GM21723 (cell line): Measurements from ENCODE around the gene LRRC37A2.
A peak's percentile ranks its signal among the peaks of the same experiment; 100 is the strongest.
"Not testable (repeated sequence)": the region's sequence is repeated elsewhere in the genome, so short reads cannot be mapped to it uniquely, and the experiment has no call there.

Experiments used
- ATAC-seq: cut with Tn5 transposase; IDR thresholded peaks from one replicate; pipeline ENCODE4 v1.9.1; 2021; ENCODE audit warnings: mild to moderate bottlenecking, moderate library complexity; ENCODE audit not compliant: unreplicated experiment

LRRC37A2 gene

DNA sequence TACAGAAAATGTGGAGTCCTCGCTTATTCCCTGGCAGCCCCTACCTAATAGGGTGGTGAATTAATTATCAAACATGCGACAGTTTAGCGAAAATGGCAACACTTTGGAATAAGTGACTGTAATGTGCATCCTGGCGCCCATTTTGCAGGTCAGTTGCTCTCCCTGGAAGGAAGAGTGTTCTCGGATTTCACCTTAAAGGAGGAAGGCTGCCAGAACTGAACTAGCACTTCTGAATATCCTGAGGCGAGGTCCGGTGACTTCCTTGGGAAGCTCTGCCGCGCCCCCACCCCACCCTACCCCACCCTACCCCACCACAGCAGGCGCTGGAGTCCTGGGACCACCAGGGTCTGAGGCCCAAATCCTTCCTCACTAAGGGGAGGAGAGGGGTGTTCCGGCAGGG is at the start of gene LRRC37A2:
Gene LRRC37A2 (plus strand): TSS at position 301 of the 400 bp plus-strand sequence. CDS start 245 bp downstream, outside the sequence.
- not testable (repeated sequence) for ATAC-seq

- not testable (repeated sequence) for ATAC-seq
Measured at GRCh38 chr17:46467618-46468017, 44.6 kb upstream of the LRRC37A2 start.

GRCh38 chr17:46474489-46474888 is 37.8 kb upstream of the LRRC37A2 start:
- ATAC-seq, result not testable (repeated sequence)

GRCh38 chr17:46475583-46475982 is 36.7 kb upstream of the LRRC37A2 start:
- ATAC-seq, result not testable (repeated sequence)

DNA sequence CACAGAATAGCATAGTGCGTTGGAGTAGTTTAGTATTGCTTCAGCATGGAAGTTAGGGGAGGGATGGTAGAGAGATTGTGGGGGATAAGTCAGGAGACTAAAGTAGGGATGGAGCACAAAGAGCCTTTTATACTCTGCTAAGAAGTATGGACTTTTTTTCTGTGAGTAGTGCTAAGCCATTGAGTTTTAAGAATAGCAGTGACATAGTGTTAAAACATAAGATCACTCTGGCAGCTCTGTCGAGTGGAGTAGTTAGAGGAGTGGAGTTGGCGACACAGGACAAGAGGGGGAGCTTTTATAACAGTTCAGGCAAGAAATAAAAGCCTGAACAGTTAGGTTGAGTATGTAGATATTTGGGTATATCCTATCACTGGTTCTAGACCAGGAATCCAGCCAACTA is 33.4 kb upstream of the LRRC37A2 start:
- not testable (repeated sequence) for ATAC-seq

- not testable (repeated sequence) for ATAC-seq
Measured at GRCh38 chr17:46481310-46481709, 31.0 kb upstream of the LRRC37A2 start.

DNA sequence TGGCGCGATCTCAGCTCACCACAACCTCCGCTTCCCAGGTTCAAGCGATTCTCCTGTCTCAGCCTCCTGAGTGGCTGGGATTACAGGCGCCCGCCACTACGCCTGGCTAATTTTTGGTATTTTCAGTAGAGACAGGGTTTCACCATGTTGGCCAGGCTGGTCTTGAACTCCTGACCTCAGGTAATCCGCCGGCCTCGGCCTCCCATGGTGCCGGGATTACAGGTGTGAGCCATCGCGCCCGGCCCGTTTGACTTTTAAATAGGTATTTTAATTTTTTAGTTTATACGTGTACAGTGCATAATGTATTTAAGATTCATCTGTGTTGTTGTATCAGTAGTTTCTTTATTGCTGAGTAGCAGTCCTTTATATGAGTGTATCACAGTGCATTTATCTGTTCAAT is 20.2 kb upstream of the LRRC37A2 start:
- not testable (repeated sequence) for ATAC-seq

- not testable (repeated sequence) for ATAC-seq
Measured at GRCh38 chr17:46499437-46500139, 12.7 kb upstream of the LRRC37A2 start.

DNA sequence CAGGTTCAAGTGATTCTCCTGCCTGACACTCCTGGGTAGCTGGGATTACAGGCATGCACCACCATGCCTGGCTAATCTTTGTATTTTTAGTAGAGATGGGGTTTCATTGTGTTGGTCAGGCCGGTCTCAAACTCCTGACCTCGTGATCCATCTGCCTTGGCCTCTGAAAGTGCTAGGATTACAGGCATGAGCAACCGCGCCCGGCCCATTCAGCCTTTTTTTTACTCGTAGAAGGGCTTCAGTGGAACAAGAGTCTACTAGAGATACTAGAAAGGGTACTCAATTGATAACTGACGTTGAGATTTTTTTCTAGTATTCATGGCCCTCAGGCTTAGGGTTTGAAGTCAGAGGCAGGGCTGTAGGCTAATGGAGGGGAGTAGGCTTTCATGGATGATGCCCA is 6.4 kb upstream of the LRRC37A2 start:
- not testable (repeated sequence) for ATAC-seq

DNA sequence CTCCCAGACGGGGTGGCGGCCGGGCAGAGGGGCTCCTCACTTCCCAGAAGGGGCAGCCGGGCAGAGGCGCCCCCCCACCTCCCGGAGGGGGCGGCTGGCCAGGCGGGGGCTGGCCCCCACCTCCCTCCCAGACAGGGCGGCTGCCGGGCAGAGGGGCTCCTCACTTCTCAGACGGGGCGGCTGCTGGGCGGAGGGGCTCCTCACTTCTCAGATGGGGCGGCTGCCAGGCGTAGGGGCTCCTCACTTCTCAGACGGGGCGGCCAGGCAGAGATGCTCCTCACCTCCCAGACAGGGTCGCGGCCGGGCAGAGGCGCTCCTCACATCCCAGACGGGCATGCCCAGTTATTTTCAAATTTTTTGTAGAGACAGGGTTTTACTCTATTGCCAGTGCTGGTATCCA is 22.4 kb downstream of the LRRC37A2 start:
- ATAC-seq, result not testable (repeated sequence)

DNA sequence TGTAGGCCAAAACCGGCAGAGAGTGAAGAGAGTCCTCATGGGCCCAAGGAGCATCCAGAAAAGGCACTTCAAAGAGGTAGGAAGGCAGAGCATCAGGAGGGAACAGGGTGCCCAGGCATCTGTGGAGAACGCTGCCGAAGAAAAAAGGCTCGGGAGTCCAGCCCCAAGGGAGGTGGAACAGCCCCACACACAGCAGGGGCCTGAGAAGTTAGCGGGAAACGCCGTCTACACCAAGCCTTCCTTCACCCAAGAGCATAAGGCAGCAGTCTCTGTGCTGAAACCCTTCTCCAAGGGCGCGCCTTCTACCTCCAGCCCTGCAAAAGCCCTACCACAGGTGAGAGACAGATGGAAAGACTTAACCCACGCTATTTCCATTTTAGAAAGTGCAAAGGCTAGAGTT is 36.3 kb downstream of the LRRC37A2 start:
- ATAC-seq, result not testable (repeated sequence)

DNA sequence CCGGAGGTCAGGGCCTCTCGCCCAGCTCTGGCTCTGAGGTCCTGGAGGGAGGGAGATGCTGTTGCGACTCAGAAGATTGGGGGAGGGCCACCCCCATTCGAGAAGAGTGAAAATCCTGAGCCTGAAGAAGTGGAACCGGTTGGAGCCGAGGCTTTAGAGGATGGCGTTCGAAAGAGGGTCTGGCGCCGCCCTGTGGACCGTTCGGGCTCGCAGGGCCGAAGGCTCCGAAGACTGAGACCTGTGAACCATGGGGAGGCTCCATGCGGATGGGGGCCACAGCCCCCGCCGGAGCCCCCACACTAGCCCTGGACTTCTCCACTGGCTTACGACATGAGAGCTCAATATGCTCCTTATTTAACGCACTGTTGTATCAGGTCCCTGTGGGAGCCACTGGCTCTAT is 46.9 kb downstream of the LRRC37A2 start:
- not testable (repeated sequence) for ATAC-seq

DNA sequence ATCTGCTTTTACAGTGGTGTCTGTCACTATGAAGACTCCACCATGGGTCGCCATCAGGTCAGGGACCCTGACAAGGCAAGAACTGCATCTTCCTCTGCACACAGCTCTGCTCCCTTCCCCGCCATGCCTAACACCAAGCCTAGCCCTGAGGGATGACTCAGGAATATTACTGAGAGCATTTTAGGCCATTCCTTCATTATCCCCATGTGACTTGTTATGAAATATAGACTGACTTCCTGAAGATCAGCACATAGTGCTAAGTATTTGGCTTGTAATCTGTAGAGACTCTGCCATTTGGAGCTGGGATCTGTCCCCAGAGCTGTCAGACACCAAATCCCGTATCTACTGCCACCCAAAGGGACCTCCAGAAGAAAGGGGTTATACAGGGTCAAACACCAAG is 47.8 kb downstream of the LRRC37A2 start:
- ATAC-seq, result not testable (repeated sequence)

DNA sequence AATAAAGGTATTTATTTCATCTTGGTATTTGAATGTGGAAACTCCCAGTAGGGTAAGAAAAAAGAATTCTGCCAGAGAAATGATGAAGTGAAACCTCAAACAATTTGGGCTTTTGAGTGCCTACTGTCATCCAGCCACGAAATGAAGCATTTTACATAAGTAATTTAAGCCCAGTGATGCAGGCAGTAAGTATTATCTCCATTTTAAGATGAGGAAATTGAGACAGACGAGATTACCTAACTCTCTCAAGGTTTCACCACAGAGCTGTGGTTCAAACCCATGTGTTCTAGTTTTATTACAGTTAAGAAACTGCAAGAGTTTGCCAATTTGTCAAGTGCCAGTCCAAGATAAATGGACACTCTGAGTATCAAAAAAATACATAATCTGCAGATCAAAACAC is 54.0 kb downstream of the LRRC37A2 start:
- not testable (repeated sequence) for ATAC-seq

GRCh38 chr17:46566980-46567379 is 54.7 kb downstream of the LRRC37A2 start:
- not testable (repeated sequence) for ATAC-seq

- ATAC-seq, result not testable (repeated sequence)
Measured at GRCh38 chr17:46571796-46572195, 59.5 kb downstream of the LRRC37A2 start.

- ATAC-seq, result peak; percentile 82
Measured at GRCh38 chr17:46579083-46580075, 67.1 kb downstream of the LRRC37A2 start, which contains the start of gene ARL17A. ARL17A (minus strand) TSS chr17:46579691; CDS start chr17:46576322, 3,369 bp downstream.

DNA sequence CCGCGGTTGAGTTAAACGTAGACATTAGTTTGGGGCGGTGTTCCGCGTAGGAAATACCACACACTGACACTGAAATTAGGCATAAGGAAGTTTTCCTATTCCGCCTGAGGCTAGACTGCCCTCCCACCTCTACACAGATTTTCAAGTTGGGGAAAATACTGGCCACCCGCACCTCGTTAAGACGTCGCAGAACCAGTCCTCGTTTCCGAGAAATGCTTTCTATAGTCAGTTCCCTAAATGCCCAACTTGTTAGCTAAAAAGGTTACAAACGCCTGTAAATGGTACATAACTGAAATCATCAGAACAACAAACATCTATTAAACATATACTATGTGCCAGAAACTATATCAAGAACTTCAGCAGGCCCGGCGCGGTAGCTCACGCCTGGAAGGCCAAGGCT is 67.8 kb downstream of the LRRC37A2 start:
- ATAC-seq, result not testable (repeated sequence)

DNA sequence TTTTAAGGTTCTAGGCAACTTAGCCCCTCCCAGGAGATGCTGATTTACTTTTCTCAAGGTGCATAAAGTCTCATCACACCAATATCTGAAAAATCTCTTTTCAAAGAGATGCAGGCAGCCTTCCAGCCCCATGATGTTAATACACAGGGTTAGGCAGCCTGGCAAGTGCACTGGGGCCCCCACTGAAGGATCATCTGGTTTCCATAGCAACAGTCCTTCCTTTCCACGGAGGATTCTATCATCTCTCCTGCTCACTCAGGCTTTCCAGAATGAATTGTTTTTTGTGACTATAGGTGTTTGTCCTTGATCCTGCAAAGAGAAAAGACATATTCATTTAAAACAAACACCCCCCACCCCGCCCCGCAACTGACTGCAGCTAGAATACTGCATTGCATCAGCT is 73.2 kb downstream of the LRRC37A2 start:
- ATAC-seq, result not testable (repeated sequence)

GRCh38 chr17:46590157-46591146 is 78.2 kb downstream of the LRRC37A2 start, which contains the start of gene NSF:
NSF (plus strand) TSS chr17:46590669; CDS start chr17:46590776, 107 bp downstream.
- ATAC-seq, result peak; percentile 72
